Breast epithelium (tissue), 3 donors: Measurements from ENCODE around the gene LCK.

Experiments used
- CTCF ChIP-seq, 3 donors: fragments of 450-650 bp; IDR thresholded peaks; one replicate each; pipeline ENCODE4 v1.5.1; 2016 to 2017; ENCODE audit warnings: antibody characterized with exemption in 3 of 3, mild to moderate bottlenecking in 3 of 3, moderate library complexity in 3 of 3
- POLR2A ChIP-seq: fragments of 450-650 bp; IDR thresholded peaks from one replicate; pipeline ENCODE4 v1.6.1; 2016; ENCODE audit warnings: antibody characterized with exemption, mild to moderate bottlenecking, moderate library complexity
- POLR2AphosphoS5 ChIP-seq, 3 donors: sonication (generic); formaldehyde crosslinking; IDR thresholded peaks; one replicate each; pipeline ENCODE4 v1.6.1; 2017; ENCODE audit warnings: antibody characterized with exemption in 3 of 3

- TF ChIP-seq CTCF (IDR thresholded peaks at IDR 0.05) (no peak), POLR2A (no peak), POLR2AphosphoS5 (IDR thresholded peaks at IDR 0.05) (no peak)
These were observed 6.1 kb downstream of the LCK start for GRCh38 chr1:32257227-32257508.
